ENCODE measurements around the gene EFR3B.

Gene EFR3B

GRCh38 chr2:25036221-25036559 is 5.7 kb upstream of the EFR3B start:
- no peak for DNase-seq

DNA sequence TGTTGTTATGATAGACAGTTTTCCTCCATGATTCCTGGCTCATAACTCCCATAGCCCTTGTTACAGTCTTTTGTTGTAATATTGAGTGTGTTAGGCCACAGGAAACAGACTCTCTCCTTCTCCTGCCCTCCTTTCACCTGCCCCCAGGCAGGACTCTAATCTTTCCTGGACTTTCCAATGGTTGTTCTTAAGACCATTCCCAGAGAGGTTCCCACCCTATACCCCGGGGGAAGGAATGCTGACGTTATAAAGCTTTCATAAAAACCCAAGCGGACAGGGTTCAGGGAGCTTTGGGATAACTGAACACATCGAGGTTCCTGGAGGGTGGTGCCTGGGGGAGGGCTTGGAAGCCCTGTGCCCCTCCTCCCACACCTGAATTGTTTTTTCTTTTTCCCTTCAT is 2.8 kb upstream of the EFR3B start:
- no peak for DNase-seq

DNA sequence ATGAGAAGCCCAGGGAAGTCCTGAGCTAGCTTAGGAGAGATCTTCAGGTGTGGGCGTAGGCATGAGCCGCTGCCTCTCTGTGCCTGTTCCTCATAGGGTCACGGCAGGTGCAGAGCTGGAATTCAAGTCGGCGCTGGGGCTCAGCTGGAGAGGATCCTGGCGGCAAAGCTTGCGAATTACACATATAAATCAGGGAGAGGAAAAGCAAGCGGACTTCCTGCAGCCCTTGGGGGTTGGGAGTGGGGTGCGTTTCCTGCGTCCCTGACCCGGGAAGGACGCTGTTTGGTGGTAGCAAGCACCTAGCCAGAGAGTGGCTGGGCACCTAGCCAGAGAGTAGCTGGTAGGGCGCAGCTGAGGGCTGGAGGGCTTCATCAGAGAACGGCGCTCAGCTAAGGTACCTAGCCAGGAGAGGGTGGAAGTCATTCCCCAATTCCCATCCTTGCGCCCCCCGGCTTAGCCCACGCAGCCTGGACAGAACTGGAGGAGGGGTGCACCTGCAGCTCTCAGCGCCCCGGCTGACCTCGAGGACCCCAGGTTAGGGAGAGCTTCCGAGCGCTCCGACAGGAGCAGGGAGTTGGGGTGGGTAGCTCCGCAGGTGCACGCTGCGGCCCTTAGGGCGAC is 459 bp upstream of the EFR3B start:
- DNase-seq: peak; percentile 95

- peak; percentile 46 for DNase-seq
These were observed 705 bp downstream of the EFR3B start for GRCh38 chr2:25042321-25043240.

- no peak for DNase-seq
These were observed 1.5 kb downstream of the EFR3B start for GRCh38 chr2:25043241-25043867.

DNA sequence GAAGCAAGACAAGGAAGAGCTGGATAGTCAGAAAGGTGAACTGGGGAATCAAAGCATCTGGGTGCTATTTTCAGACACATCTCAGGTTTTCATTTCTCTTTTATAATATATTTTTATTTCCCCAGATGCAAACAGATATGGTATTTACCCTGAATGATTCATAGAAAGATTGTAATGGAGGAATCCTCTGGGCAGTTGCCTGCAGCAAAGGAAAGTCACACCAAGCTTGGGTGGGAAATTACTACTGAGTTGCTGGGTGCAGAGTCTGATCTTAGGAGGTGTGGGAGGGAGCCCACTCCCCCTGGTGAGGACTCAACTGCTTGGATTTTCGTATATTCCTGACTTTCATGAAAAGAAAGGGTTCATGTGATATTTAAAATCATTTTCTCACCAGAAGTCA is 2.1 kb downstream of the EFR3B start:
- no peak for DNase-seq

GRCh38 chr2:25044990-25045389 is 3.1 kb downstream of the EFR3B start:
- no peak for DNase-seq

GRCh38 chr2:25049422-25049821 is 7.5 kb downstream of the EFR3B start:
- DNase-seq: no peak

GRCh38 chr2:25050128-25050527 is 8.3 kb downstream of the EFR3B start:
- DNase-seq: no peak

DNA sequence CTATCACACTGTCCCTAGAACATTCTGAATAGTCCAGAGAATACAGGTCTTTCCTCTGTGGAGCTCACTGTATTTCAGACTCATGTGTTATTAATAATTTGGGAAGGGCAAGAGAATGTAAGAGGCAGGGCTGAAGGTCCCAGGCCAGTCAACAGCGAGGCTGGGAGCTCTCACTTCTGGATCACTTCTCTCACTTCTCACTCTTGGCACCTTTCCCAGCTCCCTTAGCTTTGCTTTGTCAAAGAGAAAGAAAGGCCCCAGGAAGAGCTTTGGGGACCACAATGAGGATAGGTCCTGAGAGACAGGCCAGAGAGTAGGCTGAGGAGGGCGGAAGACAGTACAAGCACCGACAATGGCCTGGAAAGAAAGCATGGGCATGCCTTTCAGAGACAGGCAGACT is 11.2 kb downstream of the EFR3B start:
- no peak for DNase-seq

- DNase-seq: no peak
These were observed 12.8 kb downstream of the EFR3B start for GRCh38 chr2:25054720-25055119.

- no peak for DNase-seq
These were observed 13.6 kb downstream of the EFR3B start for GRCh38 chr2:25055376-25055920.

GRCh38 chr2:25056098-25056821 is 14.4 kb downstream of the EFR3B start:
- DNase-seq: no peak

GRCh38 chr2:25062511-25062917 is 20.6 kb downstream of the EFR3B start:
- no peak for DNase-seq

- DNase-seq: no peak
These were observed 22.2 kb downstream of the EFR3B start for GRCh38 chr2:25063876-25064660.

DNA sequence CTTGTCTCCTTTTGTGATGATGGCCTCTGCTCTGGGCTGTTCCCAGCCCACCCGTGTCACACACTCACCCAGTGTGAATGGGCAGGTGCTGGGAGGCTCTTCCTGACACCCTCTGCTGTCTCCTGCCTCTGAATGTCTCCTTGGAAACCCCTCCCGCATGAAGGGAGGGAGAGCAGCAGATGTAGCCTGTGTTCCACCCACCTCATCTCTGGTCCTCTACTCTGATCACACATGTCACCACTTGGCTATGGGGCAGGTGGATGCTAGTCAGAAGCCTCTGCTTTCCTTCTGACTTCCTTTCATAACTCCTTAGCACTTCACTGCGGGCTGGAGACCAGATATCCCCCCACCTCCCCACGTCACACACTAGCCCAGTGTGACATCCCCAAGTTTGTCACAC is 23.9 kb downstream of the EFR3B start:
- DNase-seq: no peak

GRCh38 chr2:25066455-25066854 is 24.6 kb downstream of the EFR3B start:
- no peak for DNase-seq

GRCh38 chr2:25068217-25068616 is 26.3 kb downstream of the EFR3B start:
- DNase-seq: no peak

DNA sequence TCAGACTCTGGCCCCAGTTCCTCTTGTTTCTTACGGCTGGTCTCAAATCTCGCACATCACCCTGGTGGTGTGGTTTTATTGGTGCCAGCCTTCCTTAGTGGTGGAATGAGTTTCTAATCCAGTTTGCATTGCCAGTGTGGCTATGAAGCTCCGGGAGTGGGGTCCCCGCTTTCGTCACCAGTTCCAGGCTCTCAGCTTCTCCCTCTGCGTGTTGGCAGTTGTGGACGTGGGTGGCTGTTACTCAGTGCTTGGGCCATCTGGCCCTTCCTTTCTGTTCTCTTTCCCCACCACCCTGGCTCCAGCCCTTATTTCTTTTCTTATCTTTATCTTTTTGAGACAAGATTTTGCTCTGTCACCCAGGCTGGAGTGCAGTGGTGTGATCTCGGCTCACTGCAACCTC is 30.1 kb downstream of the EFR3B start:
- DNase-seq: no peak

- no peak for DNase-seq
These were observed 30.7 kb downstream of the EFR3B start for GRCh38 chr2:25072606-25073005.

DNA sequence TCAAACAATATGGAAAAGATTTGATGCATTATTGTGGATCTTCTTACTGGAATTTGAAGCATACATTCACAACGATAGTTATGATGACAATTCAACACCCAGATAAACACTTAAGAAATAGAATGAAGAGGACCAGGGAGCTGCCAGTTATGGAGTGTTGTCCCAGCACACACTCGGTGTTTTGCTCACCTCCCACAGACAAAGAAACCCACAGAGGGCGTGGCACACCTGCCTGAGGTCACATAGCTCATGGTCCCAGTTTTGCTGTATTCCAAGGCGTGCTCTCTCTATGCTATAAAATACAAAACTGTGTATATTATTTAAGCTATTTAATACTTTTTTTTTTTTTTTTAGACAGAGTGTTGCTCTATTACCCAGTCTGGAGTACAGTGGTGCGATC is 31.1 kb downstream of the EFR3B start:
- no peak for DNase-seq

DNA sequence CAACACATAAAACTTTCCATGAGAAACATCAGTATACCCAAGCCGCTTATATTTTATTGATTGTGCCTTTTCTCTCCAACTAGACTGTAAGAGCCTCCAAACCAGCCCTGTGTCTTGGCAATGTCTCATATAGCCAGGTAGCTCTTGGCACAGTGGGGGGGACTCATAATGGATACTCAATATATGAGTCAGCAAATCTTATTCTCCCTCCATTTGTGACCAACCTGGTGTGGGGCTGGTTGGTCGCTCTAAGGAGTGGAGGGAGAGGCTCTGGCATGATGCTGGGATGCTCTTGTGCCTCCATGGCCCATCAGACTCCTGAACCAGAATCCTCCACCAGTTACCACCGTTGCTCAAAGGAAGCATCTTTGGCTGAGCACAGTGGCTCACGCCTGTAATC is 32.0 kb downstream of the EFR3B start:
- DNase-seq: no peak

Data from NCI-H2171 treated with DMSO at 0.1 percent for 48 hours (cell line).